HG02884 (cell line): ENCODE results near the gene ZNF552.

ENCODE experiments used
- ATAC-seq: cut with Tn5 transposase; IDR thresholded peaks from one replicate; pipeline ENCODE4 v1.9.1; 2021; ENCODE audit warnings: mild to moderate bottlenecking, moderate library complexity; ENCODE audit not compliant: unreplicated experiment

The ZNF552 gene

DNA sequence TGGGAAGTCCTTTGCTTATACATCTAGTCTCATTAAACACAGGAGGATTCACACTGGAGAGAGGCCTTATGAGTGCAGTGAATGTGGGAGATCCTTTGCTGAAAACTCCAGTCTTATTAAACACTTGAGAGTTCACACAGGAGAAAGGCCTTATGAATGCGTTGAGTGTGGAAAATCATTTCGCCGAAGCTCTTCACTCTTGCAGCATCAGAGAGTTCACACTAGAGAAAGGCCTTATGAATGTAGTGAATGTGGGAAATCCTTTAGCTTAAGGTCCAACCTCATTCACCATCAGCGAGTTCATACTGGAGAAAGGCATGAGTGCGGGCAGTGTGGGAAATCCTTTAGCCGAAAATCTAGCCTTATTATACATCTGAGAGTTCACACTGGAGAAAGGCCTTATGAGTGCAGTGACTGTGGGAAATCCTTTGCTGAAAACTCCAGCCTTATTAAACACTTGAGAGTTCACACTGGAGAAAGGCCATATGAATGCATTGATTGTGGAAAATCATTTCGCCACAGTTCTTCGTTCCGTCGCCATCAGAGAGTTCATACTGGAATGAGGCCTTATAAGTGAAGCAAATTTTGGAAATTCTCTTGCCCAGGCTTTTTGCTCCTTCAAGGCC, 35.4 kb downstream of the ZNF552 start:
- ATAC-seq: no peak

DNA sequence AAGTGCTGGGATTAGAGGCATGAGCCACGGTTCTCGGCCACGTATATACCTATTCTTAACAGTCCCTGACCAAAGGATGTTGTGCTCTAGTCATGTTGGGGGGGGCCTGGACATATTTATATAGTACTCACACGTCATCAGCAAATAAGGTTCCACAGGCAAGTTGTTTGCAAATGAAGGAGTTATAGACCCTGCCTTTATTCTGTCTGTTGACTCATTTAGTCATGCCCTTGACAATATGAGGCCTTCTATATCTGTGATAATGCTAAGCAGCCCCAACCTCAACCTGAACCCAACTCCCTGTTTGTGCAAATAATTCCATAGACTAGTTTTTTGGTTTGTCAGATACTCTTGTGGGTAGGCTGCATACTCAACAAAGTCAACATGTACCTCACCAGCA, 36.4 kb downstream of the ZNF552 start:
- ATAC-seq: no peak

DNA sequence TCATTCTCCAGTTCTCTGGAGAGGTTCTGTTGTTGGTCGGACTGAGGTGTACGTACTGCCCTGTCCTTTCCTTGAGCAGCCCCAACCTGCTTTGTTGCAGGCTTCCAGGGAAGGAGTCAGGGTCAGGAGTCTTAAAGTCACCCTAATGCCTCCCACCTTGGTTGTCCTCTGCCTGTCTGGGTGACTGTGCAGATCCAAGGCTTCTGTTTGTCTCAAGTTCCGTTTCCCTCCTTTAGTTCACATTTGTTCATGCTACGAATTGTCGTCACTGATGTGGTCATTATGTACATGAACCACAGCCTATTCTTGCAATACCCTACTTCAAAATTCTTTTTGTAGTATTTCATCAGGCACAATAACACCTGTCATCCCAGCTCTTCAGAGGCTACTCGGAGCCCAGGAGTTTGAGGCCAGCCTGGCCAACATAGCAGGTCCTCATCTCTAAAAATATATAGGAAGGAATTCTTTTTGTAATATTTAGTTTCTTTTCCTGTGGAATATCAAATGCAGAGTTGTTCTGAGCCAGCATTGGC, 37.9 kb downstream of the ZNF552 start:
- ATAC-seq: no peak

DNA sequence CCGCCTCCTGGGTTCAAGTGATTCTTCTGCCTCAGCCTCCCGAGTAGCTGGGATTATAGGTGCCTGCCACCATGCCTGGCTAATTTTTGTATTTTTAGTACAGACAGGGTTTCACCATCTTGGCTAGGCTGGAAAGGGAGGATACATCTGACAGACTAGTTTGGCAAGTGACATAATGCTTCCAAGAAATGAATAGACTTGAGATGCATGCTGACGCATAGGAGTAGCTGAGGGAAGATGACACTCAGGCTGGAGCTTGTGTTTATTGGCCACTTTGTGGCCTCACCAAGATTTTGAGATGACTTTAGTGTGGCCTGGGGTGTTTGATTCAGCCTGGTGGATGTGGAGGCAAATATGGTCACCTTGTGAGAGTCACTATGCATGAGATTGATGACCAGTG, 41.2 kb downstream of the ZNF552 start:
- no peak for ATAC-seq

DNA sequence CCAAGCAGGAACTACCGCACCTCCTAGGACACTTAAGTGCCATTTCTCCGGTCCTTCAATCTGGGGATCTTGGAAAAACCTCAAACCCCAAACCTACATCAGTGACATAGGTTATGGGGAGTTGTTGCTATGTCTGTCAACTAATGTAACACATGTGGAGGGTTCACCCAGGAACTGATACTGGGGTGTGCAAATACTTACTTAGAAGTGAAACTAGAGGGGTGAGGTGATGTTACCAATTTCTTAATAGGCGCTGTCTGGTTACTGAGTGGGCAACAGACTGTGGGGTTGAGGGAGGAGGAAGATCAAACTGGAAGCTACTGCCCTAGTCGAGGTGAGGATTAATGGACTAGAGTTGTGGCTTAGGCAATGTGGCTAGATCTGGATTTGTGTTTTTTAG, 43.3 kb downstream of the ZNF552 start:
- ATAC-seq: no peak

DNA sequence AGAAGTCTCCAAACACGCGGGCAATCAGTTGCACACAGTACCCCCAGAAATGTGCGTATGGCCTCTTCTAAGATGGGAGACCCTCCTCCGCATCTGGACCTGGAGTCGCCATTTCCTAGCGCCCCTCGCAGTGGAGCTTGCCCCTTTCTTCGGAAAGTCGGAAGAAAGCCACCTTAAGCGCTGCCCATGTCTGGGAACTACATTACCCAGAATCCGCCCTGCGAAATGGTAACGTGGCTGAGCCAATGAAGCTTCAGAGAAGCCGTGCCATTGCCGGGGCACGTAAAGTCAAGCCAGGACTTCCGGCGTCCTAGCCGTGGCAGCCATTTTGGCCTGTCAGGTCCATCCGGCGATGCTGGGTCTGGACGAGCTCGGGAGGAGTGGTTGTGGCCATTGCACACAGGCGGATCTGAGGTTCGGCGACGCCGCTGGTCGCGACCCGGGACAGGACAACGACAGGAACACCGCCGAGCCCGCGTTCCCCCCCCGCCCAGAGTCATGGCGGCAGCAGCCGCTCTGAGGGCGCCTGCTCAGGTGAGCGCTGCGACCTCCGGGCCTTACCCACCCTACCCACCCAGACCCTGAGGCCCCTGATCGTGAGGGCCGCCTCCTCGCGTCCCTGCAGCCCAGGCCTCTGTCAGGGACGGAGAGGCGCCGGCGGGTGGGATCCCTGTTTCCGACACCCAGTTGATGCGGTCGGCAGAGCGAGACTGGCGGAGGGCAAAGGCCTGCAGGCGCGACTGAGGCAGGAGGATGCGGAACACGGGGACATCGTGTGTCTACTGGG, 45.2 kb downstream of the ZNF552 start, which contains the start of gene ZNF586:
TSS of gene ZNF586 (plus strand) at position 332 of the 787 bp plus-strand sequence. CDS start at position 499, 167 bp downstream.
- ATAC-seq: peak; percentile 81

DNA sequence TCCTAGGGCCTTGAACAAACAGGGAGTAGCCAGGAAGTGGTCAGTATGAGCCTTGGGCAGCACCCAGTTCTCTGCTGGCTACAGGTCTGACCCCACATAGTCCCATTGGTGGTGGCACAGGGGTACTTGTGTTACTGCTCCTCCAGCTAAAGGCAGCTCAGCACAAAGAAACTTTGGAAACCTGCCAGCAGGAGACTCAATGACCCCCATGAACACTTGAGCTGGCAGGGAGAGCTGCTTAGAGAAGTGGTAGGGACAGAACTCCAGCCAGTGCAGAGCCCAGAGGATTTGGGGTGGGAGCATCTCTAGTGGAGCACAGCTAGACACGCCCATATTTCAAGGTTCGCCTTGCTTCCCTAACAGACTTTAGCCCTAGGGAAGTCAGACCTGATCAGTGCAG, 55.6 kb downstream of the ZNF552 start:
- no peak for ATAC-seq

DNA sequence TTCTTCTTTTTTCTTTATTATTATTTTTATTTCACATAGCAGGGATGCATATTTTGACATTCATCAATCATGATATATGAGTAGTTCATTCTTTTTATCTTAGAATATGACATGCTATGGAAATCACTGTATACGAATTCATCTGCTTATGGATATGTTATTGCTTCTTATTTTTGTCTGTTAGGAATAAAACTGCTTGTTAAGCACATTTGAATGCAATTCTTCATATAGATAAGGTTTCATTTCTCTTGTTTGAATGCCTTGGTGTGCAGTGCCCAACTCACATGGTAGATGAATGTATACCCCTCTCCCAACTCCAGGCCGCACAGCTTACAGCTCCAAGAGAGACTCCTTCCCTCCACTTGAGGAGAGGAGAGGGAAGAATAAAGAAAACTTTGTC, 56.8 kb downstream of the ZNF552 start:
- no peak for ATAC-seq
